ENCODE data around the gene TANGO6.

The TANGO6 gene

DNA sequence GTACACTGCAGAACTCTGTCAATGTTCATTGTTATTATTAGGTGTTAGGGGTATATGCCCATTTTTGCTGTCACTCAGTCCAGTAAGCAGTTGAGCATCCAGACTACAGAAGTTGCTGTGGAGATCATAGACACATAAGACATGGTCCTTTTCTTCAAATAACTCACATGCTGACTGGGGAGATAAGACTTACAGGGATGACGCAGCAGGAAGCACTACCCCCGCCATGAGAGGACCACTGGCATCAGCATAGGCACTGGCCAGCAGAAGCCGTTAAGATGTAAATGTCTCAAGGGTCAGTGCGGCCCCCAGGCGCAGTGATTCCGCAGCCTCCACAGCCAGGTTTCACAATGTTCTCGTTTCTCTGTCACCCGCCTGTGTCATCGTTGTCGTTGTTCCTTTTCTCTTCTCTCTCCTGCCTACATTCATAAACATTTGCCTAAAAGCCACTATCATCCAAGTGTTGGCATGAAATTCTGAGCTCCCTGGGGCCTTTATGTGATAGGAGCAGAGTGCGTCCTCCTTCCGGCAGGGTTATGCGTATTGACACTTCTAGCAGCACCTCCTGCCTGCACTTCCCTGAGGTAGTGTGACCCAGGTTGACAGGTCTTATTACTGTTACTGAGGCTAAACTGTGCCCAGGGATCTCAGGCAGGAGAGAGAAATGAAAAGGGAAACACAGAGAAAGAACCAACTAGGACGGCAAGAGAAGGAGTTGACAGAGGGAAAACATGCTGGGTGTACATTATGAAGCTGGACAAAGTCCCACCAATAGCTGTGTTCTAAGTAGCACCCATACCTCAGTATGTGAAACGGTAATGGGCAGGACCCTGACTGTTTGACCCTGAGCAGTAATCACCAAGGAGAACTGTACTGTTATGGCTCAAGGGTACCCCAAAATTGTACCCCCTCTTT, 17.9 kb downstream of the TANGO6 start:
- in situ Hi-C loops (cut with MboI; ENCODE audit: low sequenced_read_pairs) = no loop called here

DNA sequence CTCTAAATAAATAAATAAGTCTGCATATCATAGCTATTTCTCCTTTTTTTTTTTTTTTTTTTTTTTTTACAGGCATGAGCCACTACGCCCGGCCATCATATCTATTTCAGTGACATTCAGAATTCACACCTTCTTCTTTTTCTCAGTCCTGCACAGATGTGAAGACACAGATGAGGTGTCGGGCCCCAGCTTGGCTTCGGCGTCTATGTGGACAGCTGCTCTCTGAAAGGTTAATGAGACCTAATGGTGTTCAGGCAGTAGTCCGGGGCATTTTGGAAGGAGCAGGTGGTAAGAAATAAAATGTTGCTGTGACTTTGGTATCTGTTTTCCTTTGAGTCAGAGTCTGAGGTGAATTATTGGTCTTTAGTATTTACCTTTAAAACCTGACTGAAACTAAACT, 23.6 kb downstream of the TANGO6 start:
- in situ Hi-C loops (cut with MboI; ENCODE audit: low sequenced_read_pairs) = no loop called here

DNA sequence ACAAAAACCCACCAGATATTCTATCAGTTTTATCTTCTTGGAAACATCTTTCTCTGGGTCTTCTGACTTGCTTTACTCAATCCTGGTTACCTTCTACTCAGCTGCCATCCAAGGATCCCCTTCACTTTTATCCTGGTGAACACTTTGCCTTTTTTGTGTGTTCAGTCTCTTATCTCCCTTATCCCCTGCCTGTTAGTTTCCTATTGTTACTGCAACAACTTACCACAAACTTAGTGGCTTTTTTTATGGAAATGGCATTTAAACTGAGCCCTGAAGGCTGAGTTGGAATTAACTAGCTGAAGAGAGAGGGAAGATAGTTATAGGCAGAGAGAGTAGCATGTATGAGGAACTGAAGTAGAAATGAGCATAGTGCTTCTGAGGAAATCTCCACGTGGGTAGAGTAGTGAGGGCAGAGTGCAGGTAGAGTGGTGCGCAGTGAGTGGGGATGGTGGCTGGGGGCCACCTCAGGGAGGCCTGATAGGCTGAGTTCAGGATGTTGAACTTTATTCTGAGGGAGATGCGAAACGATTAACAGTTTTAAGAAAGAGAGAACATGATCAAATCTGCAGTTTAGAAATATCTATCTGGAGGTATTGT, 26.3 kb downstream of the TANGO6 start:
- in situ Hi-C loops (cut with MboI; ENCODE audit: low sequenced_read_pairs) = no loop called here

GRCh38 chr16:68873635-68874471, 30.5 kb downstream of the TANGO6 start:
- in situ Hi-C loops (cut with MboI; ENCODE audit: low sequenced_read_pairs) = no loop called here

GRCh38 chr16:68875871-68876270, 32.5 kb downstream of the TANGO6 start:
- in situ Hi-C loops (cut with MboI; ENCODE audit: low sequenced_read_pairs) = no loop called here

- in situ Hi-C loops (cut with MboI; ENCODE audit: low sequenced_read_pairs) = no loop called here
Observed at GRCh38 chr16:68883685-68884084, 40.4 kb downstream of the TANGO6 start.

DNA sequence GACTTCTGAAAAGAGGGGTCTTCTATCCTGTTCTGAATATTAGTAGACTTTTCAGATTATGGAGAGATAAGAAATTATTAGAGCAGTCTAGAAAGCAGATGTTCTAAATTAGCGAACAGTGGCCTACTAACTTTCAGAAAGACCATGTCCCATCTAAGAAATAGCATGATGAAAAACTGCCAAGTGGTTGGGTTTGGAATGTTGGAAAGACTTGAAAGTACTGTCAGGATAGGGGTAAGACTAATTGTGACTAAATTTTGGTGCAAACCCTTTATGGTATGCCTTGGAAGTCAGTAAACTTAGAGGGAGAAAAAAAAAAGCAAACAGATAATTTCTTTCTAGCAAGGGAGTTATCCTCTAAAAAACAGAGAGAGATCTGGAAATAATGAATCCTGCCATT, 41.1 kb downstream of the TANGO6 start:
- in situ Hi-C loops (cut with MboI; ENCODE audit: low sequenced_read_pairs) = no loop called here

DNA sequence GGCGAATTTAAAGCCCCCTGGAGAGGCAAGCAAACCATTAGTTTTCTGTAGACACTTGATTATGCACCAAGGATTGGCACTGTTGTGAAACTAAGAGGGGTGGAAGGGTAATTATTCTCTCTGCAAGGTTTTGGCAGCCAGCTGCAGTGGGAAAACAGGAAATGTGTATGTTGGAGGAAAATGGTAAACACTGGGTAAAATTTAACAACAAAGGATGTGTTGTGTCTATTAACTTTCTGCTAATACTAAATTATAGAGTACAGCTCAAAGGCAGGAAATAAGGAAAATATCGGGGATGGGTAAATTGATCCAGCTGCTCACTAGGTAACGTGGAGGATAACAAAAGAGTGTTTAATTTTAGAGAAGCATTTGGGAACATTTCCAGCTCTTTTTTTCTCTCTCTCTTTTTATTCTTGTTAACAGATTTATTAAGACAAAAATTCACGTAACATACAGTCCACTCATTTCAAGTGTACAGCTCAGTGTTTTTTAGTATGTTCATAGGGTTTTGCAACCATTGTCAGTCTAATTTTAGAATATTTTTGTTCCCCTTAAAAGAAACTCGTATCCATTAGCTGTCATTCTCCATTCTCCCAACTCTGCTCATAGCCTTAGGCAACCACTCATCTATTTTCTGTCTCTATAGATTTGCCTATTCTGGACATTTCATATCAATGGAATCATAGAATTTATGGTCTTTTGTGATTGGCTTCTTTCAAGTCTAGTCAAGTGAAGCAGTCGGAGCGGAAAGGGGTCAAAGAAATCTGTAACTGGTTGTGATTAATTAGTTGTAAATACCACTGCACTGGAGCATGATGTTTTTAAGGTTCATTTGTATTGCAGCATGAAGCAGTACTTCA, 41.8 kb downstream of the TANGO6 start:
- in situ Hi-C loops (cut with MboI; ENCODE audit: low sequenced_read_pairs) = no loop called here

- in situ Hi-C loops (cut with MboI; ENCODE audit: low sequenced_read_pairs) = no loop called here
Observed at GRCh38 chr16:68887107-68887506, 43.8 kb downstream of the TANGO6 start.

GRCh38 chr16:68889508-68890150, 46.3 kb downstream of the TANGO6 start:
- in situ Hi-C loops (cut with MboI; ENCODE audit: low sequenced_read_pairs) = no loop called here

DNA sequence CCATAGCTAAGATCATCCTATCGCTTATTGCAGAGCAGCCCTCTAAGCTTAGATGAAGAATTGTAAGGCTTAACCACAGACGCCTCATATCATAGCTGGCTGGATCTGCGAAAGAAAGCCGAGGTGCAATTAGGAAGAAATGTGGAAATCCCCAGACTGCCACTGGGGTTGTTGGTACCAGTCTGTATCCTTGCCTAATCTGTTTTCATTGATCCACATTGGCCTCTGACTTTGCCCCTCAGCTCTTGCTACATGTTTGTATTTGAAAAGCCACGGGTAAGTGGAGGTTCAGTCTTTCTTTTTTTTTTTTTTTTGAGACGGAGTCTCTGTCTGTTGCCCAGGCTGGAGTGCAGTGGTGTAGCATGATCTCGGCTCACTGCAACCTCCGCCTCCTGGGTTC, 48.9 kb downstream of the TANGO6 start:
- in situ Hi-C loops (cut with MboI; ENCODE audit: low sequenced_read_pairs) = no loop called here

DNA sequence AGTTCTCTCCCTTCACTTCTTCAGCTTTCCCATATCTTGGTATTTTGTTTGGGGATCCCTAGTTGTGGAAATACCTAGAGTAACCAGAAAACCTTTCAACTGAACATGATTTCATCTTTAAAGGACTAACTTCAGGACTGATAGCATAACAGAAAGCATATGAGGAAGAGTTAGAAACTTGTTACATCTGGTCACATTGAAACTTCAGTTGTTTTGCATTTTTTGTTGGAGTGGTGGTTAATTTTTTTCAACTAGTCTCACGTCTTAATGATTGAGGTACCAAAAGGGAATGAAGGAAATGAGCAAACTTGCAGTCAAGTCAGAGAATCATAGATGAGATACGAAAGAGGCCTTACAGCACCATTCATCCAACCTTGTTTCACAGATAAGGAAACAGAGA, 49.6 kb downstream of the TANGO6 start:
- in situ Hi-C loops (cut with MboI; ENCODE audit: low sequenced_read_pairs) = no loop called here

- in situ Hi-C loops (cut with MboI; ENCODE audit: low sequenced_read_pairs) = no loop called here
Observed at GRCh38 chr16:68893710-68894705, 50.7 kb downstream of the TANGO6 start.

- in situ Hi-C loops (cut with MboI; ENCODE audit: low sequenced_read_pairs) = no loop called here
Observed at GRCh38 chr16:68894714-68895113, 51.4 kb downstream of the TANGO6 start.

DNA sequence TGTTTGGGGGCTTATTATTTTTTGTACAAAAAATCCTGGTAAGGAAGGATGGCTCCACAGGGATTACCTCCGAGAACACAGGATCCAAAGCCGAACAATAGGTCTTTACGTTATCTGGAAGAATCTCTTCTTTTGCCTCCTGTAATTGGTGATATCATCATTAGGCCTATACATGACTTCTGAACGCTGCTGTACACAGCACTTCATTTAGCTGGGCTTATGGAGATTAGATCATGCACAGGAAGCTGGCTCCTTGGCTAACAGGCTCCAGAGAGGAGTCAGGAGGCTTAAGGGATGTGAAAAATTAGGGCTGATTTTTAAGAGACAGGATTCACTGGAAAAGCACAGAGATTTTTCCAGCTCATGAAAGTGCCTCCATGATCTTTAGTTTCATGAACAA, 54.7 kb downstream of the TANGO6 start:
- in situ Hi-C loops (cut with MboI; ENCODE audit: low sequenced_read_pairs) = no loop called here

GRCh38 chr16:68900009-68900408, 56.7 kb downstream of the TANGO6 start:
- in situ Hi-C loops (cut with MboI; ENCODE audit: low sequenced_read_pairs) = loop anchor here (25.0 kb wide), 1 partner anchor 212 kb away; the partner anchor contains the start of gene HAS3

- in situ Hi-C loops (cut with MboI; ENCODE audit: low sequenced_read_pairs) = loop anchor here (25.0 kb wide), 1 partner anchor 210 kb away; the partner anchor contains the start of gene HAS3
Observed at GRCh38 chr16:68902003-68902968, 59.0 kb downstream of the TANGO6 start.

DNA sequence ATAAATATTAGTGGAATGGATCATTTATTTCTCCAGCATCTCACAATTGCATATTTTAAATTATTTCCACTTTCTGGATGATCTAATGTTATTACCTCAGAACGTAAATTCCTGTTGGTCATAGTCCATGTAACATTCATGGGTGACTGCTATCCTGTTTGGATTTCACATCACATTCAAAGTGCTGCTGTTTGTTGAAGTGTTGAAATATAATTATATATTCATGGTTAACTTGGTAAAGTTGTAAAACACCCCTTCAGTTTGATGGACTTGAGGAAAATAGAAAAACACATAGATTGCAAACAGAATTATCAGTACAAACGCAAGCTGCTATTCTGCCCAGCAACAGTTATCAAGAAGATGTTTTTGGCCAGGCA, 59.6 kb downstream of the TANGO6 start:
- in situ Hi-C loops (cut with MboI; ENCODE audit: low sequenced_read_pairs) = loop anchor here (25.0 kb wide), 1 partner anchor 209 kb away; the partner anchor contains the start of gene HAS3
